CD4-positive, alpha-beta T cell treated with Interleukin-4 for 1 hour (primary cell): ENCODE results near the gene UGT1A5.

Source experiments
- DNase-seq, 2 donors: peaks; one replicate each; pipeline ENCODE4 v3.0.0-alpha.2; 2020 to 2022

The UGT1A5 gene

DNA sequence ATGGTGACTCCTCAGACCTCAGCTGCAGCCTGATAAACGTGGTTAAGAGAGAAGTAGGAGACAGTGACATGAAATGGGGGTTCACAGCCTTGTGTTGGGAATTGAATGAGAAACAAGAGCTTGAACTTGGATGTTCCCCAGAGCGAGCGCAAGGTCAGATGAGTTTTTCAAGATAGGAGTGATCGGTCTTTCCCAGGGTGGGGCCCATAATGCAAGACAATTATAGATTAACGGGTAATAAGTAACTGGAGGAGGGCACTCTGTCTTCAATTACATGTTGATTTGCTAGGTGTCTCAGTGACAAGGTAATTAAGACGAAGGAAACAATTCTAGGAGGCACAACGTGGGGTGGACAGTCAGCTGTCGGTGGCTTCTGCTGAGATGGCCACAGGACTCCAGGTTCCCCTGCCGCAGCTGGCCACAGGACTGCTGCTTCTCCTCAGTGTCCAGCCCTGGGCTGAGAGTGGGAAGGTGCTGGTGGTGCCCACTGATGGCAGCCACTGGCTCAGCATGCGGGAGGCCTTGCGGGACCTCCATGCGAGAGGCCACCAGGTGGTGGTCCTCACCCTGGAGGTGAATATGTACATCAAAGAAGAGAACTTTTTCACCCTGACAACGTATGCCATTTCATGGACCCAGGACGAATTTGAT is at the start of gene UGT1A5:
Gene UGT1A5 (plus strand): TSS at position 297 of the 651 bp plus-strand sequence. CDS start 85 bp downstream, at position 382.
- no peak for DNase-seq

DNA sequence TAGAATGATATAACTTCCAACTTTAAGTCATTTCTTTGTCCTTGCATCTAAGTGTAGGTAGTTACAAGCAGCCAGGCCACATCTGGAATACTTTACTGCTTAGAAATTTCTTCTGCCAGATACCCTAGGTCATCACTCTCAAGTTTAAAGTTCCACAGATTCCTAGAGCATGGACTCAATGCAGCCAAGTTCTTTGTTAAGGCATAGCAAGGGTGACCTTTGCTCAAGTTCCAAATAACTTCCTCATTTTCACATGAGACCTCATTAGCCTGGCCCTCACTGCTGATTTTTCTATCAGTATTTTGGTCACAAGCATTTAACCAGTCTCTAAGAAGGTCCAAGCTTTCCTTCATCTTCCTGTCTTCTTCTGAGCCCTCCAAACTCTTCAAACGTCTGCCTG is 48.8 kb upstream of the UGT1A5 start:
- no peak for DNase-seq

DNA sequence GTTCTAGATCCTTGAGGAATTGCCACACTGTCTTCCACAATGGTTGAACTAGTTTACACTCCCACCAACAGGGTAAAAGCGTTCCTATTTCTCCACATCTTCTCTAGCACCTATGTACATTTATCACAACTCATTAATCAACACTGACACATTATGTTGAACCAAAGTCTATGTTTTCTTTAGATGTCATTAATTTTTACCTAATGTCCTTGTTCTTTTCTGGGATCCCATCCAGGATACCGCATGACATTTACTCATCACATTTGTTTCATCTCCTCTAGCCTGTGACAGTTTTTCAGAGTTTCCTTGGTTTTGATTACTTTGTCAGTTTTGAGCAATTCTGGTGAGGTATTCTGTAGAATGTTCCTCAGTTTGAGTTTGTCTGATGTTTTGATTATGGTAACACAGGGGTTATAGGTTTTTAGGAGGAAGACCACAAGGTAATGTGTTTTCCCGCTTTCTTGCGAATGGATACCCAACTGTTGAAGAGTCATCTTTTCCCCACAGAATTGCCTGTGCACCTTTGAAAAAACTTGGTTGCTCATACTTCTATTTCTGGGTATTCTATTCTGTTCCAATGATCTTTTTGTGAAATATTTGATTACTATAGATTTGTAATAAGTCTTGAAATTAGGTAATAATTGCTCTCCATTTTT is 44.0 kb upstream of the UGT1A5 start:
- DNase-seq, result no peak

DNA sequence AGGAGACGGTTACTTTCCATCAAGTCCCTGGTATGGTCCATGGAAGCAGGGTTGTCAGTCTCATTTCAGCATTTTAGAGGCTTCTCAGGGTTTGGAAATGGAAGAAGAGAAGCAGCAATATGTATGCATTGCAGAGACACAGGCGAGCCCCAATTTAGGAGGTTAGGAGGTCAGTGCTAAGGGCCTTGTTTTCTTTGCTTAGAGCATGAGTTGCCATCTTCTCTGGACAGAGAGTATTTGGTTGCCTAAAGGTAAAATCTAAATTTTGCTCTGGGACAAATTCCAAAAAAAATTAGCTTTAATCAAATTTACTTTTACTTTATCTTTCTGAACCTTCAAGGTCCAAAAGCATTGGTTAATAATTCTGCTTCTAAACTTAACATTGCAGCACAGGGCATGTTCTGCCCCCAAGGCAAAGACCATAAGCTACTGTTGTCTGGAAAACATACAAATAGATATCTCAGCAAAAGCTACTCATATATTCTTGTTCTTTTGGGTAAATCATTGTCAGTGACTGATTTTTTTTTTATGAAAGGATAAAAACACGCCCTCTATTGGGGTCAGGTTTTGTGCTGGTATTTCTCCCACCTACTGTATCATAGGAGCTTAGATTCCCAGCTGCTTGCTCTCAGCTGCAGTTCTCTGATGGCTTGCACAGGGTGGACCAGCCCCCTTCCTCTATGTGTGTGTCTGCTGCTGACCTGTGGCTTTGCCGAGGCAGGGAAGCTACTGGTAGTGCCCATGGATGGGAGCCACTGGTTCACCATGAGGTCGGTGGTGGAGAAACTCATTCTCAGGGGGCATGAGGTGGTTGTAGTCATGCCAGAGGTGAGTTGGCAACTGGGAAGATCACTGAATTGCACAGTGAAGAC is 41.2 kb upstream of the UGT1A5 start, which contains the start of gene UGT1A9:
Gene UGT1A9 (plus strand): TSS at position 609 of the 872 bp plus-strand sequence. CDS start 37 bp downstream, at position 646.
- DNase-seq, result no peak

DNA sequence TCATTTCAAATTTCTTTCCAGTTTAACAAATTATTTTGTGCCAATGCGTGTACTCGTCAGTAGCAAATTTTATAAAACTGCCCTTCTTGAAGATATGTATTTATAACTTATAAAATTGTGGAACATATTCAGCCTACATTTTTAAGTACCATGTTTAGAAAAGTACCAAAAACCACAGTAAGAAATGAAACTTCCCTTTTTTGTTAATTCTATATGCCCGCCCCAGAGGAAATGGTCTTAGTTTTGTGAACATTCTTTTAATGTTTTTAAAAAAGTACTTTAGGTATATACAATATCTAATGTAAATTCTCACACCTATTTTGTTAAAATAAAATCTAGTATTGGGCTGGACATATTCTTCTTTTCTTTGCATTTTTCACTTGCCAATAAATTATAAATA is 39.8 kb upstream of the UGT1A5 start:
- DNase-seq, result no peak

DNA sequence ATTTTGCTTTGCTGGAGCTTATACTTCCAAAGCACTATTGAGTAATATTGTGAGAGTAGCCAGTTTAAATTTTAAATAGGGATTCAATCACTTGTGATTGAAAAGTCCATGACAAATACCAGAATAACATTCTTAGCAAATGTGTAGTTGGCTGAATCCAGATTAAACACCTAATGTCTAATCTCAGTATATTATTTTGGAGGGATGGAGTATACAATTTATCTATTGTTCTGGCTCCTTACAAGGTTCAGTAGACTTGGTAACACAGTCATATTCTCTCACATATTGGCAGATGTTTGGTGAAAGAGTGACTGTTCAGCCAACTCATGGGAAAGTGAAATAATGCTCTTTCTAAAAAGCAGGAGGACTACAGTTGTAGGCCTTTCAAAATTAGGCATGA is 38.8 kb upstream of the UGT1A5 start:
- DNase-seq, result no peak

DNA sequence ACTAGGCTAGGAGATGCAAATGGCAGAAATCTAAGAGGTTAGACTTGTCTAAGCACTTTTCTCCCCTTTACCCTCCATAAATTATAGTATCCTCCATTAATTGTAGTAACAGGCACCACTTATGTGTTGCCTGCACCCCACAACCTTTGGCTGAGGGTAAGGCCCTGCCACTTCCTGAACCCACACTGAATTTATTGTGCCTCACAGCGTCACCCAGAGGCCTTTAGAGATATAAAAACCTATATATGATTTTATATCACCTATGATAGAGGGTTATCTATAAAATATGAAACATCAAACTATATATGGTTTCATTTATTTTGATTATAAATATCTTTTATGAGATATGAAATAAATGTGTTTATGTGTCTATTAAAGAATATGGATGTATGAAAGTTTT is 38.4 kb upstream of the UGT1A5 start:
- no peak for DNase-seq

DNA sequence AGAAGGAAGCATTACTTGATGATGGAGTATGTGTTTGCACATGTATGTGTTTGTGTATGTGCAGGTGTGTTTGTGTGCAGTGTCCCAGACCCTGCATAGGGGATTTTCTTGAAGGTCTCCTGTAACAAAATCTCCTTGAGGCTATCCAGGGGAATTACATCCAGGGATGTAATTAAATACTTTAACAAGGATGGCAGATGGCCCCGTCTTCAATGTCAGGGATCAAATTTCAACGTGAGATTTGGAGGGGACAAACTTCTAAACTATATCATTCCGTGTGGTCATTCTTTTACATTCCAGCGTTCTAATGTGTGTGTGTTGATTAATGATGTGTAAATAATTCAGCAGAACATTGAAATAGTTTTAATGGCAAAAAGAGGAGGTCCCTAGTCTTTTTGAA is 37.7 kb upstream of the UGT1A5 start:
- DNase-seq, result no peak

DNA sequence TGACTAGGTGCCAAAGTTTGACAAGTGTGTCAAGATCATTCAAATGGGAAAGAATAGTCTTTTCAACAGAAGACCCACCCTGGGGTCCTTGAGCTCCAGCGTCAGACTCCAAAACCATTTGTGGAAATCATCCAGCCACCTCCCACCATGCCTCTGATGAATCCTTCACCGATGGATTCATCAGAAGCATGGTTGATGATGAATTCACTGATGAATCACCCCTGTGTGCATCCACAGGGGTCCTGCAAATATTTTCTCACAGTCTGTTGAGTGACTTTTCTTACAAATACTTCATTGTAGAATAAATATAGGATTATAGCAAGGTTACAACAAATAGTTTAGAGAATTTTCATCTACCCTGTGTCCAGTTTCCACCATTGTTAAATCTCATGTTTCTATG is 36.7 kb upstream of the UGT1A5 start:
- DNase-seq, result no peak

DNA sequence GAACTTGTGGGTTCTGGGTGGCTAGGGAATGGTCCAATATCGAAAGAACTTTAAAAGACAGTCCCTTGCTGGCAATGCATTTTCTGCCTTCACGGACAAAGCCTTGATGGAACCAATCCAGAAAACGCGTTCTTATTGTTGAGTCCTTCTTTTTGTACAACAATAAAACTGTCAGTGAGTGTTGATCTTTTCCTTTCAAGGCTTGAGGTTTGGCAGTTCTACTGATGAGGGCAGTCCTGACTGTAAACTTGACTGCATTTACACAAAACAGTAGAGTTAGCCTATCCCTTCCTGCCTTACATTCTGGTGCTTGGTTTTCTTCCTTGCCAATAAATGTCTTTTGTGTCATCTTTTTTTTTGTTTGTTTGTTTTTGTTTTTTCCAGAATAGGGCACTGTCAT is 33.5 kb upstream of the UGT1A5 start:
- no peak for DNase-seq

DNA sequence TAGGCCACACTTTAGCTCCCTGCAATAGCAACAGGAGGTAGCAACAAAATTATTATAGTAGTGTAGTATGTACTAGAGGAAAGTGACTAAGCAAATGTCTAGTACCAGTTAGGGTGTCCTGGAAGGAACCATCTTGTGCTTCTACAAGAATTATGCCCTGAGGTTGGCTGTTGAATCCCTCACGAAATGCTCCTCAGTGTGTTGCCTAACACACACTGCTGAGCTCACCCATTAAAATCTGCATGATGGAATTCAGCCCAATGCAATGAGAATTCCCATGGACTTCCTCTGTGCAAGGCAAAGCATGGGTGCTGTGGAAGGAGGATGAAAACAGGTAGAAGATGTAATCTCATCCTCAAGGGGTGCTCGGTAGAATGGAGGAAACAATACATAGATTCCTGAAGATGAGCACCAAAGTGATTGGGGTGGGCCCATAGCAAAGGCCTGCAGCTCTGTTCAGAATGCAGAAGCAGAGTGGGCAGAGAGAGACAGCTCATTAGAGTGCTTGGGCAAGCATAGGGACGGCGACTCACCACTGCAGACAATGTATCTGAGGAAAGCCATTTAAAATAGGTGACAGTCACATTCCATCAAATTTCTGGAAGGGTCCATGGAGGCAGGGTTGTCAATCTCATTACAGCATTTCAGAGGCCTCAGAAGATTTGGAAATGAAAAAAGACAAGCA is 32.2 kb upstream of the UGT1A5 start:
- no peak for DNase-seq

DNA sequence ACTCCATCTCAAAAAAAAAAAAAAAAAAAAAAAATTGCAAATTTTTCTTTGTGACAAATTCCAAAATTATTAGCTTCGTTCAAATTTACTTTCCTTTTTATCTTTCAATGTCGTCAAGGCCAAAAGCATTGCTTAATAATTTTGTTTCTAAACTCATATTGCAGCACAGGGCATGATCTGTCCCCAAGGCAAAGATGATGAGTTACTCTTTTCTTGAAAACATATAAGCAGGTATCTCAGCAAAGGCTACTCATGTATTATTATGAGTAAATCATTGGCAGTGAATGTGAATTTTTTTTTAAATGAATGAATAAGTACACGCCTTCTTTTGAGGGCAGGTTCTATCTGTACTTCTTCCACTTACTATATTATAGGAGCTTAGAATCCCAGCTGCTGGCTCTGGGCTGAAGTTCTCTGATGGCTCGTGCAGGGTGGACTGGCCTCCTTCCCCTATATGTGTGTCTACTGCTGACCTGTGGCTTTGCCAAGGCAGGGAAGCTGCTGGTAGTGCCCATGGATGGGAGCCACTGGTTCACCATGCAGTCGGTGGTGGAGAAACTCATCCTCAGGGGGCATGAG is 31.1 kb upstream of the UGT1A5 start, which contains the start of gene UGT1A7:
Gene UGT1A7 (plus strand): TSS at position 381 of the 579 bp plus-strand sequence. CDS start 37 bp downstream, at position 418.
- no peak for DNase-seq

DNA sequence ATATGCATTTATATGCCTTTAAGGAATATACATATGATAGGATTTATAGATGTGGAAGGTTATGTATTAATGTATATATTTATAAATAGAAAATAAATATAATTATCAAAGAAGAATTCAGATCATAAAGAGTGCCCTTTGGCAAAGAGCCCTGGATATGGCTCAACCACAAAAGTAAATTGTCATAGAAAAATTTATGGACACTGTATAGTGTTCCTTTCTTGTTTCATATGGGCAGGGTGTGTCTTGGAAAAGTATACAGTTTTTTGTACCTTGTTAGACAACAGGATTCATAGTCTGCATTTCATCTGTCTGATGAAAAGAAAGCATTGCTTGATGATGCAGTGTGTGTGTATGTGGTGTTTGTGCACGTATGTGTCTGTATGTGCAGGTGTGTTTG is 28.1 kb upstream of the UGT1A5 start:
- DNase-seq, result no peak

DNA sequence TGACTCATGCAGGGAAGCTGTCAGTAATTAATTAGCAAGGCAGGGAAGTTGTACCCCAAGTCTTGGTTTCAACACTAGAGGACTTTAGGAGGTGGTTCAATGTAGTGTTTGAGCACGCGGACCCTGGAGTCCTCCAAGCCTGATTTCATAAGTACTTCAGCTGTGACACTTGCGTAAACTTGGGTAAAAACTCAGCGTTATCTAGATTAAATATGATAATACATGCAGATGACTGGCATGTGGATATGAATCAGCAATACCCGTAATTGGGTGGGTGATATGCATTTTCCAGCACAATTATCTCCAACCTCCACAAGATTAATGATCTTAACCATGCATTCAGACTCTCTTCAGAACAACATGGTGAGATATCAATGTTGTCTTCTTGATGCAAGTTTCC is 25.8 kb upstream of the UGT1A5 start:
- no peak for DNase-seq

DNA sequence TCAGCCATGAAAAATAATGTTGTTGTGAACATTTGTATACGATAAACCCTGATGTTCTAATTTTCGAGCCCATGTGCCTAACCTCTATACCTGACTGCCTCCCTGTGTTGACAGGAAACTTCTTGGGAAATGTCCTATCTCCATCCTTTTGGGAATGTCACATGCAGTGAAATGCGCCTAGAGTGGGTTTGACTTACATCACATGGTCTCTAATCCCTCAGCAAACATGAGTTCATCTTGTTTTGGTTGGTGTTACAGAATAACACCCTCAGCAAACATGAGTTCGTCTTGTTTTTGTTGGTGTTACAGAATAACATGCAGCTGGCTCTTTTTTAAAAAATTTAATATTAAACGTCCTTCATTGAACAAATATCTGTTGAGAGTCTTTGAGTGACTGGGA is 24.4 kb upstream of the UGT1A5 start:
- no peak for DNase-seq

DNA sequence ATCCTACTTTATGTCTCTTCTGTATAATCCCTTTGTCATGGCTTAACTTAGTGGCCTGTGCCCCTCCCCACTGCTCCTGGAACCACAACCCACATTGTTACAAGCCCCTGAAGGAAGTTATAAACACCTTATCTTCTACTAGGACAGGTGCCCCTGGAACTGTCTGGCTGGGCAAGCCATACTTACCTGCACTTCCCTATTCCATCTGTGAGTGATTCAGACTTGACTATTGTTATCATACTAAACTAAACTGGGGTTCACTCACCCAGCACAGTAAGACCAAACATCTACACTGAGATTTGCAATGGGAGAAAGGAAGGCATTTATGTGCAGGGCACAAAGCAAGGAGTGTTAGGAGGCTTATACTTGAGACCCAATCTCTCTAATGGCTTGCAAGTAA is 23.7 kb upstream of the UGT1A5 start:
- no peak for DNase-seq

DNA sequence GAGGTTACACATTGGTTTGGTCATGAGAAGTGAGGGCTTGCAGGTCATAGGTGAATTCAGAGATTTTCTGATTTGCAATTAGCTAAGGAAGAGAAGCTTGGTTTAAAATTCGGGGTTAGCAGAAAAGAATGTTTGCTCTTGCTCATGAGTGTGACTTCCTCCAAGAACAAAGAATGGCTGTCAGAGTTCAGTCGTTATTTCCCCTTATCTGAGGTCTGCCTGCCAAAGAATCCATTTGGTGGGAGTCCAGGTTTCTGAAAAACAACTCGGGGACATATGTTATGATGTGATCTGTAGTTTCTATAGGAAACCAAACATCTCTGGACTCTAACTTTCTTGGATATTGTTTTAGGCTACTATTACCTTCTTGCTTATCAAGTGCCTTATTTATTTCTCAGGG is 23.2 kb upstream of the UGT1A5 start:
- no peak for DNase-seq

DNA sequence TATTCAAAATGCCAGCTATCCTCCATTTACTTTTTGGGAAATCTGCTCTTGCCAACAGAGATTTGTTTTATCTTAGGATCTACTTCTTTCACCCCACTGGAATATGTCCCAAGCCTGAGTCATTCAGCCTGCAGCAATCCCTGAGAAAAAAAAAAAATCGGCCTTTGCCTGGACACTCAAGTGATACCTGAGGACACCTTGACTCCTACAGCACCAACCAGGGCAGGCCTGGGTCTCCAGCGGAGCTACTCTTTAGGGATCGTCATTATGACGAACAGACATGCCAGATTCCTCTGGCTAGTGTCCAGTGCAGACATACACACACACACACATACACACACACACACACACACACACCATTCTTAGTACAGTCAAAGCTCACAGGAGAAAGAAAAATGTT is 22.3 kb upstream of the UGT1A5 start:
- DNase-seq, result no peak

DNA sequence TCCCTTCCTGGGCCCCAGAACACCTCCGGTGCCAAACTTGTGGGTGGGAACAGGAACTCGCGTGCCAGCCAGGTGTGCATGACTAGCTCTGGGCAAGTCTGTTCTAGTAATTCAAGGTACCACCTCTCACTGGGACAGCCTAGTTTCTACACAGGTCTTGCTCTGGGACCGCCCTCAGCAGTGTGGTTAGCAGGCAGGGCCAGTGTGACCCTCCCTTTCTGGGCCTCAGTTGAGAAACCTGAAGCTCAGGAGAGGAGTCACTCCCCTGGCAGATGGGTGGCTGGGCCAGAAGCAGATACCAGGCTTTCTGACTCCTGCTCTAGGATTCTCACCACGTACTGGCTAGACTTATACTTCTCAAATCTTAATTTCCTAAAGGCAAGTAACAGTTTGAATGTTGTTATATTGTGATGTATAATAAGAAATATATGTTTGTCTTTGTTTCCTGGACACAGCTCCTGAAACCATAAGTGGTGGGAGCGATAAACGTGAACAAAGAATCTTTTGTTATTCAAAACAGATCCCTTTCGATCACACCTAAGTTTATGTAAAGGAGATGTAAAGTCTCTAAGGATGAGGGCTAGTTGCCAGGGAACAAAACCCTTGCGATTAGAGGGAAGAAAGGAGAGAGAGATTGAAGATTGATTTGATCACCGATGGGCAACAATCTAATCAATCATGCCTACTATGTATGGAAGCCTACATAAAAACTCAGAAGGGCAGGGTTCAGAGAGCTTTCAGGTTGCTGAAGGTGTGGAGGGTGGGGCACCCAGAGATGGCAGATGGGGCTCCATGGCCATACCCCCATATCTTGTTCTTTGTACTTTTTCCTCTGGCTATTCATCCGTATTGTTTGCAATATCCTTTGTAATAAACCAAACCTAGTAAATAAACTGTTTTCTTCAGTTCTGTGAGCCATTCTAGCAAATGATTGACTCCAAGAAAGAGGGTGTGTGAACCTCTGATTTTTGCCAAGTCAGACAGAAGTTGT is 21.0 kb upstream of the UGT1A5 start:
- no peak for DNase-seq

DNA sequence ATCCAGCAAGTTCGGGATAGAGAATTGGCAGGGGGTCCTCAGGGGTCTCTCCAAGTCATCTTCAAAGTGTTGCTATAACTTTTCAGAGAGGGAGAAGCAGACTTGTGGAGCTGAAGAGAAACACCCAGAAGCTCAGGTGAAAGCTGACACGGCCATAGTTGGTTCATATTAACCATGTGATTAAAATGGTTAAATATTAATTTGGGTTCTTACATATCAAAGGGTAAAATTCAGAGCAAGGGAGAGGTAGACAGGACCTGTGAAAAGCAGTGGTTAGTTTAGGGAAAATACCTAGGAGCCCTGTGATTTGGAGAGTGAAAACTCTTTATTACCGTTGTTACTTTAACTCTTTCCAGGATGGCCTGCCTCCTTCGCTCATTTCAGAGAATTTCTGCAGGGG is 20.1 kb upstream of the UGT1A5 start, which contains the start of gene UGT1A6:
Gene UGT1A6 (plus strand): TSS at position 243 of the 400 bp plus-strand sequence. CDS start 115 bp downstream, at position 358.
- DNase-seq, result no peak

DNA sequence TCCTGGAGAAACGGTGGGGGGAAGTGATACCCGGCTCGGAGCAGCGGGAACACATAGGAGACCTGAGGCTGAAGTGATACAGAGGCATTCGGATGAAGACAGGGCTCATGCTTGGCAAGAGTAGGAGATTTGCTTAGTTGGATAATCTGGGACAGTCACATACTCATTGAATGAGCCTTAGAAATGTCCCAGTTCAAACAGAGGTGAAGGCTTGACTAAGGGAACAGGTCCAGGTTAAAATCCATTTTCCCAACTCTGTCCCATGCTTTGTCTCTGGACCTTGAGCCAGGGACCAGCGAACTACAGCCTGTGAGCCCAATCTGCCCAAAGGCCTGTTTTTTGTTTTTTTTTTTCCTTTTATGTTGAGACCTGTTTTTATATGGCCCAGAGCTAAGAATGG is 18.7 kb upstream of the UGT1A5 start:
- no peak for DNase-seq
